HG03060 (cell line): ENCODE results near the gene MRPL36.
"Not testable (repeated sequence)": the region's sequence is repeated elsewhere in the genome, so short reads cannot be mapped to it uniquely, and the experiment has no call there.

Experiments used
- ATAC-seq: cut with Tn5 transposase; IDR thresholded peaks from one replicate; pipeline ENCODE4 v1.9.1; 2021; ENCODE audit warnings: low read depth, moderate number of reproducible peaks; ENCODE audit not compliant: unreplicated experiment

The MRPL36 gene

GRCh38 chr5:1799602-1800471, at the start of gene MRPL36:
Gene MRPL36, minus strand, starts transcription at chr5:1799837. Its CDS starts 902 bp downstream, at chr5:1798935.
- ATAC-seq = no peak

- ATAC-seq = no peak
Measured at GRCh38 chr5:1847611-1848010, 48.0 kb upstream of the MRPL36 start.

DNA sequence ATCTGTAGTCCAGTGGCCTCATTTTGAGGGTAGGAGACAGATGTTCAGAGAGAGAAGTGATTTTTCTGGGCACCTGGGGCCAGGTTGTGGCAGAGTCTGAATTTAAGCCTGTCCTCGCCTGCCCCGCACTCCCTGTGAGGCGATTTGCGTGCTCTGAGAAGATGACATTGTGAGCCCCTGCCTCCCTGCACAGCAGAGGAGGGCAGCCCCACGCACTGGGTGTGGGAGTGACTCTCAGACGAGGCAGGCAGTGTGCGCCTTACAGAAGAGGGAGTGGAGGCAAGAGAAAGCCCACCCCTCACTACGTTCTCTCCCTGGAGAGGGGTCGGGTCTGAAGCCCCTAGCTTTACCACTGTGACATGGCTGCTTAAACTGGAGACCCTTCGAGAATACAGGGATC, 47.4 kb upstream of the MRPL36 start:
- ATAC-seq = no peak

DNA sequence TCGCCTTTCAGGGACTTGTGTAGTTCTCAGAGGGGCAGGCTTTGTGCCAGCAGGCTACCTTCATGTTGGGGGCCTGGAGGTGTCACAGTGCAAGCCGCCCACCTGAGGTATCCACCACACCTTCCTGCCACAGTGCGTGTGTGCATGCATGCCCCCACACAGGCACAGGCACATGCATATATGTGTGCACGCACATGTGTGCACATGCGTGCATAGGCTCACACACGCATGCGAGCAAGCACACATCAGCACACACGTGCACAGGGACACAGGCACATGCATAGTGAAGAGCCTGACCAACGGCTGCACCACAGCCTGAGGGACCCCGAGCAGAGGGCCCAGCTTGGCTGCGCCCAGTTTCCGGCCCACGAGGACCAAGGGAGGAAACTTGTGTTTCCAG, 46.9 kb upstream of the MRPL36 start:
- no peak for ATAC-seq

DNA sequence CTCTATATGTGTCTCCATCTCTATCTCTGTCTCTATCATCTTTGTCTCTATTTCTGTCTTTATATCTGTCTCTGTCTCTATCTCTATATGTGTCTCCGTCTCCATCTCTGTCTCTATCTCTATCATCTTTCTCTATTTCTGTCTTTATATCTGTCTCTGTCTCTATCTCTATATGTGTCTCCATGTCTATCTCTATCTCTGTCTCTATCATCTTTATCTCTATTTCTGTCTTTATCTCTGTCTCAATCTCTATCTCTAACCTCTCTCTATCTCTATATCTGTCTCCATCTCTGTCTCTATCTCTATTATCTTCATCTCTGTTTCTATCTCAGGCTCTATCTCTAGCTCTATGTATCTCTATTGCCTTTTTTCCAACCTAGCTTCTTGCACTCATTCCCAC, 46.1 kb upstream of the MRPL36 start:
- no peak for ATAC-seq

DNA sequence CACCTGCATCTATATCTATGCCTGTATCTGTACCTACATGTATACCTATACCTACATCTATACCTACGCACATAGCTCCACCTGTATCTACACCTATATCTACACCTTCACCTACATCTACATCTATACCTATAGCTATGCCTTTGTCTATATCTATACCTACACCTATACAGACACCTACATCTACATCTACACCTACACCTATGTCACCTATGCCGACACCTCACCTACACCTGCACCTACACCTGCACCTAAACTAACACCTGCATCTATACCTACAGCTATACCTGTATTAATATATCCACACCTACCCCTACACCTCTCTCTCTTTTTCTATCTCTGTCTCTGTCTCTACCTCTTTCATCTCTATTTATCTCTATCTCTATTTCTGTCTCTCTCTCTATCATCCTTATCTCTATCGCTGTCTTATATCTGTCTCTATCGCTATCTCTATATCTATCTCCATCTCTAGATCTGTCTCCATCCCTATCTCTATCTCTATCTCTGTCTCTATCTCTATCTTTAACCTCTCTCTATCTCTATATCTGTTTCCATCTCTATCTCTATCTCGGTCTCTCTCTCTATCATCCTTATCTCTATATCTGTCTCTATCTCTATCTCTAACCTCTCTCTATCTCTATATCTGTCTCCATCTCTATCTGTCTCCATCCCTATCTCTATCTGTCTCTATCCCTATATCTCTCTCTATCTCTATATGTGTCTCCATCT, 45.2 kb upstream of the MRPL36 start:
- no peak for ATAC-seq

DNA sequence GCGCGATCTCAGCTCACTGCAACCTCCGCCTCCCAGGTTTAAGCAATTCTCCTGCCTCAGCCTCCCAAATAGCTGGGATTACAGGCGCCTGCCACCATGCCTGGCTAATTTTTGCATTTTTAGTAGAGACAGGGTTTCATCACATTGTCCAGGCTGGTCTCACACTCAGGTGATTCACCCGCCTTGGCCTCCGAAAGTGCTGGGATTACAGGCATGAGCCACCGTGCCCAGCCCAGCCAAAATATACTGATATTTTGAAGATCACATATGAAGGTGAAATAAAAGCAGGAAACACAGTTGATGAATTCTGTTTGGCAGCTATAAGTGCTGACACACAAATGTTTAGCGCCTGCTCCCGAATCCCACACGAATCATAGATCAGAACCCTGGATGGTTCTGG, 44.1 kb upstream of the MRPL36 start:
- ATAC-seq = not testable (repeated sequence)

DNA sequence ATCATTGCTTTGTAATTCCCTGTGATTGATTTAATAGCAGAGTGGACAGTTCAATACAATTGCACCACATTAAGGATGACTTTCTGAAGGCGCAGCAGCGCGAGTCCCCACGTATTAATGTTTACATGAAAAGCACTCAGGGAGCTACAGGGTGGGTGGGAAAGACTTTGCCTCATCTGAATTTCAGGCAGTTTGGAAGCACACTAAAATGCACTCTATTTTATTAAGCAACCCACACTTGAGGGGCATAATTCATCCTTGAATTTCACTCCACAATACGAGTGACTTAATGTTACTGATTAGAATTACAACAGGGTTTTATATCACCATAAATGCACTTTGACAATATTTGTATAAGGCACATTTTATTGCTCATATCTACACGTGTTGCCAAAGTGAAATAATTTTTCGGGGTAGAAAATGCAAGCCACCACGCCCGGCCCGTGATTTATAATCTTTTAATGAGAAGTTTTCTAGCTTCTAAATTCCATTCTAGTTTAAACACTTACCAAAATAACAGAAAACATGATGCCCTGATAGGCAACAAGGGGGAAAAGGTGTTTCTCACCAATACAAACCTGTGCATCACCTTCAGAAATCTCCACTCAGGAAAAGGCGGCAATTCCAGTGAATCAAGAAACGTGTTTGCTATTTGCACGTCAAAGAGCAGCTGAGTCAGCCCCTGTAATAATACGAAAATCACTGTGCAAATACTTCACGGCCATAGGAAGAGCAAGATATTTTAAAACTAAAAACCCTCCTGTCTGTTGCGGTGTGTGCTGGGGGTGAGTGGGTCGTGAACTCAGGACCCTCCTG, 42.6 kb upstream of the MRPL36 start:
- no peak for ATAC-seq

GRCh38 chr5:1840741-1841521, 41.3 kb upstream of the MRPL36 start:
- ATAC-seq = no peak

- ATAC-seq = no peak
Measured at GRCh38 chr5:1840071-1840547, 40.5 kb upstream of the MRPL36 start.

DNA sequence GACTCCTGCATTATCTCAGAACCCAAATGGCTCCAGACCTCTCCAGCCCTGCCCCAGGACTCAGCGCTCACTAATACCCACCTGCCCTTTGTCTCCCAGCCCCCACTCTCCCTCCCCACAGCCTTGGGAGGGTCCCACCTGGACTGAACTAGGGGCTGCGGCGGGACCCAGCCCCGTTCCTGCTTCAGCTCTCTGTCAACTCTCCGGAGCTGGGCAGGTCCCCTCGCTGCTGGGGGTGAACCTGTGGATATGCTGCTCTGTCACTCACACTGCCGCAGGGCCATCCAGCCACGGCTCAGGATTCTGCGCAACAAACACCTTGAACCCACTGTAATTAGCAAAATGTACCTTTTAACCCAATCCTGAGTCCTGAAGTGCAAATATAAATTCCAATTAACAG, 38.4 kb upstream of the MRPL36 start:
- ATAC-seq = no peak

DNA sequence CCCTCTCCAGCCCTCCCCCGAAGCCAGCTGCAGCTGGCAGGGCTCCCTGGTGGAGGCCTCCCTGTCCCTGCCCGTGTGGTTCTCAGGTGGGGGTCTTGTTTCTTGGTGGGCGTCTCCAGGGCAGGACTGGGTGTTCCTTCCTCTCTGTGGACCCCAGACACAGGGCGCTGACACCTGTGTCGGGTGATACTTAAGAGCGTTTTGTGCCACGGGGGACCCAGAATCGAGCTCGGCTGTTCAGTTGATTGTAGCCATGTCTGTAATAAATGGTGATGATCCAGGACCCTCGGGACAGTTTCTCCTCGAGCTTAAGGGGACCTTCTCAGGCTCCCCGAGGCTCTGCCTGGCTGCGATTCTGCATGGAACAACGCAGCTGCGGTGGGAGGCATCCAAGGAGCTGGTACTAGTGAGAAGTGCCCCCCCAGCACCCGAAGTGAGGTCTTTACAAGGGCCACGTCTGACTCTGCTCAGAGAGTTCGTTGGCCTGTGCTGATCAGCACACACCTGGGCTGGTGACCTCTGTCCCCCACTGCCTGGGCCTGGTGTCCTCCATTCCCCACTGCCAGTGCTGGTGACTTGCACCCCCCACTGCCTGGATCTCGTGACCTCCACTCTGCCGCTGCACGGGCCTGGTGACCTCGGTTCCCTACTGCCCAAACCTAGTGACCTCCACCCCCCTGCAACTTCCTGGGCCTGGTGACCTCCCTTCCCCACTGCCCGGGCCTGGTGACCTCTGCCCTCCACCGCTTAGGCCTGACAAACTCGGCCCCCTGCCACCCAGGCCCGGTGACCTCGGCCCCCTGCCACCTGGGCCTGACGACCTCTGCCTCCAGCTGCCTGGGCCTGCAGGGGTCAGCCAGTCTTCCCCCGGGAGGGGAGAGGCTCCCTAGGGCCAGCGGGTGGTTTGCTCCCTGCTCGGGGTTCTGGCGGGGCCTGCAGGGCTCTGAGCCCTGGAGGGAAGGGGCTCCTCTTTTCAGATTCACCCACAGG, 37.5 kb upstream of the MRPL36 start:
- no peak for ATAC-seq

DNA sequence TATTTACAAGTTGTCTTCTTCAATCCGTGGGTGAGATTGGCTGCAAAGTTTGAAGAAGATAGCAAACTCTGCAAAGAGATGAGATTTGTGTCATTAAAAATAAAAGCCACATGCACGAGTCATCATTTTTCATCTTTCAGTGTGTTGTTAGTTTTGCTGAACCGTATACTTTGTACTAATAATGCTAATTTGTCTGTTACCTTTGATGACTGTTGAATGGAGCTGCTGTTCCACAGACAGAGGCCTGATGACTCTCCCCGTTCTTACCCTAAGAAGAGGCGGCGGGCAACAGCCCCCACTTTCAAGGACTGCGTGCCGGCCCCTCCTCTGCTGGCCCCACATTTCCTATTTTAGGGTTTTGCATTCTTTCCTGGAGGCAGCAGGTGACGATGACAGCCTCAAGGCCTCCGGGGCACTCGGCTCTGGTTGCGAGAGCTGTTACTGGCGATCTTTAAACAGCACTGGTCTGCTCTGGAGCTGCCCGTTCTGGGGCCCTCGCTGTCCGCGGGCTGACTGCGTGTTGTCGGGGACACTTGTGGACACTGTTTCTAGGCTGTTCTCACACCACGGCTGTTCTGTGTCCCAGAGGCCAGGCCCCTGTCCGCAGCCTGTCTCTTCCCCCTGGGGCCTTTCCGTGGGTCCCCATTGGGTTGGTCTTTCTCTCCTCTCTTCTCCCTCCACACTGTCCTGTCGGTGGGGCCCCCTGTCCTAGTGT, 36.7 kb upstream of the MRPL36 start:
- no peak for ATAC-seq

DNA sequence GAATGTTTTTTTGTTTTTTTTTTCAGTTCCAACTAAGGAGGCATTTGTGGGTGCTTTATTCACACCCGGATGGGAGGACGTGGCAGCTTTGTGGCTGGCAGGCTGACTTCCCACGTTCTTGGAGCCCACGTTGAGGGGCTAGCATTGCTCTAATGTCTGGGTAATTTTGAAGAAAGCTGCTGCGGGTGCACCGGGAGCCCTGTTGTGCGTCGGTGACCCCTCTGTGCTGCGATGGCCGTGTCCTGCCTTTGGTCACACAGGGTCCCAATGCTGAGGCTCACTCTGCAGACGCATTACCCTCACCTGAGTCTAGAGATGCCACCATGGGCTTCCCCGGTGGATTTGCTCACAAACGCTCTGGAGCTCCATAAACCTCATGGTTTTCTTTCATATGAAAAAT, 35.8 kb upstream of the MRPL36 start:
- ATAC-seq = no peak

GRCh38 chr5:1834721-1835429, 35.2 kb upstream of the MRPL36 start:
- ATAC-seq = no peak

DNA sequence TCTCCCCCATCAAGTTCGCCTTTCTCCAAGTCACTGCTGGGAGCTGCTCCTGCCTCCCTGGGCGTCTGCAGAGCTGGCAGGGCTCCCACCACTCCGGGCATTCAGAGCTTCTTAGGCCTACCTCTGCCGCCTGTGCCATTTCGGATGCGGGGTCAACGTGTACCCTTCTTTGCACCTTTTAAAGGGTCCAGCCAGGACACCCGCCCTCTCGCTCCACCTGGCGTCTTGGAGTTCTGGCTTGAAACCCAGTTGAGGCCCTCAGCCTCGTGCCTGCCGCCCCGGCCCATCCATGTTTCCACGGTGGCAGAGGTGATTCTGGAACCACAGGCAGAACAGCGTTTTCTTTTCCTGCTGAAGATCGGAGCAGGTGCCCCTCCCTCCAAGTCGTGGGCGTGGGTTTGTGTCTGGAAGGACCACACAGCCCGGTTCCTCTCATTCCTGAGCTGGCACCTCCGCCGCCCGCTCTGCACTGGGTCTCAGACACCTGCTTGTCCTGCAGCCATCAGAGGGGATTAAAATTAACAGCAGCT, 34.5 kb upstream of the MRPL36 start:
- no peak for ATAC-seq

- no peak for ATAC-seq
Measured at GRCh38 chr5:1833264-1834021, 33.8 kb upstream of the MRPL36 start.
